EL (cell line): Measurements from ENCODE around the gene NR1H4.
"Not testable (repeated sequence)": the region's sequence is repeated elsewhere in the genome, so short reads cannot be mapped to it uniquely, and the experiment has no call there.

ENCODE experiments used
- DNase-seq: peaks from one replicate; pipeline ENCODE4 v3.0.0-alpha.2; 2016

The NR1H4 gene

DNA sequence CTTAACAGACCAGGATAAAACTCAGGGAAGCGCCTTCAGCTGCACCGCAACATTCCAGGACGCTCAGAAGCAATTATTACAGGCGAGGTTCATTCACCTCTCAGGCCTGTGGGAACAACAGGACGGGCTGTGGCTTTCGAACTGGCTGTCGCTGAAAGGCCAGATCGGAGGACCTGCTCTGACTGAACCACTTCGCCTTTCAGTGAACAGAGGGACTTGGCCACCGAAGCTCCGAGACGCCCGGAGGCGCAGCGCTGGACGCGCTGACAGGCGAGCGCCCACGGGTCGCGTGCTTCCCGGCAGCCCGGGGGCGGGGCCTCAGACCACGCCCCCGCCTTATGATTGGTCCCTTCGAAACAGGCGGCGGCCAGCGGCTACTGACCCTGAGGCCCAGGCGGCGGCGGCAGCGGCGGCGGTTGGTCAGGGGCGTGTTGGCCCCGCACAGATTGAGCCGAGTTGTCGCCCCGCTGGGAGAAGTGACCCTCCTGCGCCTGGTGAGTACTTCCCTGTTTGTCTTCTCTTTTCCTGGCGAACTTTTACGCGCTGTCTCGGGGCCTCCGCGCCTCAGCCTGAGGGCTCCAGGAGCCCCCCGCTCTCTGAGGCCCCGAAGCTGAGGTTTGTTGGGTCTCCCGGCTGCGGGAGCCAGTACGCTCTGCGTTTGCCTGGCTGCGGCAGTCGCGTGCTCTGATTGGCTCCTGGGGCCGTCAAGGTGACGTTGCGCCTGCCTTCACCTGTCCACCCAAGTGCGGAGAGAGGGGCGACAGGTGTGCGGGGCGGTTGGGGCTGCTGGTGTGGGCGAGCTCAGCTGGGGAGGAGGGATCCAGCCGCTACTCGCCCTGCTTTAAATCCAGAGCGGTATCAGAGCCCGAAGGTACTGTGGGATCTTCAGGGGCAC lies 99.9 kb downstream of the NR1H4 start, which contains the start of gene GAS2L3:
Gene GAS2L3 (plus strand): TSS at position 393 of the 895 bp plus-strand sequence. CDS start 21,221 bp downstream, outside the sequence.
- DNase-seq, result peak; percentile 89

DNA sequence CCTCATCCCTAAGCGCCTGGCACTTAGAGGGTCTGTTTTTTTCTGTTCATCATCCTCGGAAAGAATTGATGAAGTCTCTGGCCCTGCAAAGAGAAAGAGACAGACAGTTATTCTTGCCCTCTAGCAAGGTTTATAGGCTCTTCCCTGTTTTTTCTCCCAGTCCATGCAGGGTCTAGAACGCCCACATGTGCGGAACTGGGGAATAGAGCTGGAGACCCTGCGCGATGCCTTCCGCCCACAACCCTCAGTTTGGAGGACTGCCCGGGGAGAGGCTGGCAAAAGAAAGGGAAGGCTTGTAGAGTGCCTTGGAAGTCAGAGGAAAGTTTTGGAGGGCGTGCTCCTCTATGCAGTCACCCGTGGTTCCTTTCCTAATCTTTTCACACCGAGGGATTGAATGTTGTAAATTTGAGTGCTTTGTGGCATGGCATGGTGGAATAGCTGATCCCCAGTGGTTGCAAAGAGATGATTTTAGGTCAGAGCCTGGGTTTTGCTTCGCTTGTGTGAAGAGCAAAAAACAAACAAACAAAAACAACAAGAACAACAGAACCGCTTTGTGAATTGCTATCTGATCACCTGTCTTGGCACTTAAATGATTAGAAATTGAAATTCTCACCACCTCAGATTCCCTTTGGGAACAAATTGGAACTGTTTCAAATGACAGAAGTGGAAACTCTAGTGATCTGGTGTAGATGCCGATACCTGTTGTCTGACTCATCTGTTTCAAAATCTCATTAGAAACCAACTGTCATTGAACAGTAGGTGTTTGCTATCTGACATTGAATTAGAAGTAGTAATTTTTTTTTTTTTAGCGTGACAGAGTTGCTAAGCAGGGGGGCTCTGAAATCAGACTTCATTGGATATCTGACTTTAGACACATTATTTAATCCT lies 100.8 kb downstream of the NR1H4 start:
- peak; percentile 57 for DNase-seq

DNA sequence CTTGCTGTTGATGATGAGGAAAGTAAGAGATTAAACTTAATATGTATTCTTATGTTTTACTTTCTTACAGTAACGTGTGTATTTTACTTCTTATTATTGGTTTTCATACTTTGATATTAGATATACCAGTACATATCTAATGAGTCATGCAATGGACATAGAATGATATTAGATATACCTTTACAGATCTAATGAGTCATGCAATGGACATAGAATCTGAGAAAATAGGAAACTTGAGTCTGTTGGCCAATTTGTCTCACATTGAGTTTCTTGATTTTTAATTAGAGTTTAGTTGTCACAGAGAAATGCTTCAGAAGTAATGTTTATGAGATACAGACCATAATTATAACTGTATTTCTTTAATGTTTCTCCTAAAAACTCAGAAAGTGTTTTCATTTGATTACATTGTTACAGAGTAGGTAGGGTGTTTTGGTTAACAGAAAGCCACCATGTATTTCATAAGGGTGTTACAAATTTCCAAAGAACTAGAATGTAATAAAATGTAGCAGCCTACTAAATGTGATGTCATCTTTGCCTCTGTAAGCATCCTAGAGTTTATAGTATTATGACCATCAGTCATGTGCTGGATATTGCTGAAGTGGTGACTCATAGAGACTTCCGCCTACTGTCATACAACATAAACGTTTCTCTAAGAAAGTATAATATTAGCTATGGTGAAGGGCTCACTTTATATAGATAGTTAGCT lies 102.8 kb downstream of the NR1H4 start:
- DNase-seq, result peak; percentile 89

DNA sequence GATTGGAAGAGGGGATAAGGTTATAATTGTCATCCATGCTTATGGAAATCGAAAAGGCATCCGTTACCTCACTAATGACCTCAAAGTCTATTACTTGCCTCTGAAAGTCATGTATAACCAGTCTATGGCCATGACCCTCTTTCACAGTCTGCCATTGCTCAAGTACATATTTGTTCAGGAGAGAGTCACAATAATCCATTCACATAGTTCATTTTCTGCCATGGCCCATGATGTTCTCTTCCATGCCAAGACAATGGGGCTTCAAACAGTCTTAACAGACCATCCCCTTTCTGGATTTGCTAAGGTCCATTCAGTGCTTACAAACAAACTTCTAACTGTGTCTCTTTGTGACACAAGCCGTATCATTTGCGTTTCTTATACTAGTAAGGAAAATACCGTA lies 105.3 kb downstream of the NR1H4 start:
- no peak for DNase-seq

DNA sequence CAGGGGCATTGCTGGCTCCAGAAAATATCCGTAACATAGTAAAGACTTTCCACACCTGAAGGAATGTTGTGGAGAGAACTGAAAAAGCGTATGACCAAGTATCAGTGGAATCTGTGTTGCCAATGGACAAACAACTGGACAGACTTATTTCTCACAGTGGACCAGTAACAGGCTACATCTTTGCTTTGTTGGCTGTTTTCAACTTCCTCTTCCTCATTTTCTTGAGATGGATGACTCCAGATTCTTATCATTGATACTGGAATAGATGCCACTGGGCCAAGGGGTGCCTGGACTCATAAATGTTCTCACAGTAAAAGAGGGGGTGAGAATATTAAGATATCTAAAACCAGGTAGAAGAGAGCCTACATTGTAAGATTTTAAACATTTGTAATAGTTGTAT lies 106.2 kb downstream of the NR1H4 start:
- no peak for DNase-seq

DNA sequence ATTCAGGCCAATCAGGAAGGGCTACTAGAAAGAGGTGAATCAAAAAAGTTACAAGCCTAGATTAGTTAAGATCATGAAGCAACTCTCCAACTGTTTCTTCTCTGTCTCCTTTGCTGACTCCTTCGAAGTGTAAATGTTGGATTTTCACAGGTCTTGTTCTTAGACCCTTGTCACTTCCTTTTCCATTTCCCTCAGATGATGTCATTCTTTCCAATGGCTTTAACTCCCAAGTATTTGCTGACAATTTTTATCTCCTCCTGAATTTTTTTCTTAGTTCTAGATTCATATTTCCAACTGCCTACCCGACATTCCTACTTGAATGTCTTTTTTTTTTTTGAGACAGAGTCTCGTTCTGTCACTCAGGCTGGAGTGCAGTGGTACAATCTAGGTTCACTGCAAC lies 110.6 kb downstream of the NR1H4 start:
- no peak for DNase-seq

DNA sequence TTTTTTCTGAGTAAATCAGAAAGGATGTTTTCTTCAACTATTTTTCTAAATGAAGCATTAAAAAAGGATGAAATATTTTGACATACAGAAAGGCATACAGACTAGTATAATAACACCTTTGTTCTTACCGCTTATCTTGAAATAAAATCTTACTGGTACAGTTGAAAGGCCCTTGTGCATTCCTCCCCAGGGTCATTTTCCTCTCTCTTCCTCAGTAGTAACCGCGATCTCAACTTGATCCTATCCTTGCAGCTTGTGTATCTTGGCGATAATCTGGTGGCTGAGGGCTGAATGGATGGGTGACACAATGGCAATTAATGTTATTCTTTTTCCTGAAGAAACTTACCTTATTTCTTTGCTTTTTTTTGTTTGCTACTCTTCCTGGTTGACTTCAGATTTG lies 118.3 kb downstream of the NR1H4 start:
- DNase-seq, result no peak

DNA sequence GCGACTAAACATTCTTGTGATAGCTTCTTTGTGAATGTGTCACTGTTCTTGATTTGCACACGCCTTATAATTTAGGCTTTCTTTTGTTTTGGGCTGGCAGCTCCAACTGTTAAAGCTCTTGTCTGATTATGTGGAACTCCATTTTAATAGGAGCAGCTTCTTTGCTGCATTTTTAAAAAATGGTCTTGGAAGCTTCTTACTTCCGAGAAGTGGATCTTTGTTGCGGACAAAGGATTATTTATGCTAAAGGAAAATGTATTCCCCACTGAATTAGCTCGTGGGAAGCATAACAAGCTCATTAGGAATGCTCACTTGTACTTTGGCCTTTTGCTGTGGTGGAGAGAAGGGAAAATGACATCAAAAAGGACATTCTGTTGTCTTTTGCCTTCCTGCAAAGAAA lies 119.8 kb downstream of the NR1H4 start:
- peak; percentile 32 for DNase-seq

DNA sequence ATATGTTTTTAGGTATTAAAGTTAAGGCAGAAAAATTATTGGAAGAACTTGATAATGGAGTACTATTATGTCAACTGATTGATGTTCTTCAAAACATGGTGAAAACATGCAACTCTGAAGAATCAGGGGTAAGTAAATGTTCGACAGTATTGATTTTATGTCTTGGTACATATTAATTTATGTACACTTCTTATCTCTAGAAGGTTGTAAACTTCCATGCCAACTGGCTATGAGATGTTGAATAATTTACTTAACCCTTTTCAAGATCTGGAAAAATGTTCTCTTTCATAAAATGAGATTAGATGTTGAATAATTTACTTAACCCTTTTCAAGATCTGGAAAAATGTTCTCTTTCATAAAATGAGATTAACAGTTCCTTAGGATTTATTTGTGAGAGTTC lies 128.0 kb downstream of the NR1H4 start:
- DNase-seq, result no peak

DNA sequence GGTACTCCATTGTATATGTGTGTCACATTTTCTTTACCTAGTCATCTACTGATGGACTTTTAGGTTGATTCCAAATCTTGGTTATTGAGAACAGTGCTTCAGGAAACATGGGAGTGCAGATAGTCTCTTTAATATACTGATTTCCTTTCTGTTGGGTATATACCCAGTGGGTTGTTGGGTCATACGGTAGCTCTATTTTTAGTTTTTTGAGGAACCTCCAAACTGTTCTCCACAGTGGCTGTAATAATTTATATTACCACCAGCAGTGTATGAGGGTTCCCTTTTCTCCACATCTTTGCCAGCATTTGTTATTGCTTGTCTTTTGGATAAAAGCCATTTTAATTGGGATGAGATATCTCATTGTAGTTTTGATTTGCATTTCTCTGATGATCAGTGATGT lies 129.3 kb downstream of the NR1H4 start:
- DNase-seq, result not testable (repeated sequence)

DNA sequence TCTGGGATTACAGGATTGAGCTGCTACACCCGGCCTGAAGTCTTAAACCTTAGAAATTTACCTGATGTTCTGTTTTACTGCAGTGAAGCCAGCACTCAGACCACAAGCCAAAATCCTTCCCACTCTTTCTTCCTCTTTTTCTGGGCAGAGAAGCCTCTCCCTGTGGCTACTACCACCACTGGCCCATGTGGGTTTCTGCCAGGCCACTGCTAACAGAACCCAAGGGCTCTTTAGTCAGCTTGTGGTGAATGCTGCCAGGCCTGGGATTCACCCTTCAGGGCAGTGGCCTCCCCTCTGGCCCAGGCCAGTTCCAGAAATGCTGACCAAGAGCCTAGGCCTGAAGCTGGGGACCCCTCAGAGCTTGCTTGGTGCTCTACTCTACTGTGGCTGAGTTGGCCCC lies 135.1 kb downstream of the NR1H4 start:
- DNase-seq, result no peak

DNA sequence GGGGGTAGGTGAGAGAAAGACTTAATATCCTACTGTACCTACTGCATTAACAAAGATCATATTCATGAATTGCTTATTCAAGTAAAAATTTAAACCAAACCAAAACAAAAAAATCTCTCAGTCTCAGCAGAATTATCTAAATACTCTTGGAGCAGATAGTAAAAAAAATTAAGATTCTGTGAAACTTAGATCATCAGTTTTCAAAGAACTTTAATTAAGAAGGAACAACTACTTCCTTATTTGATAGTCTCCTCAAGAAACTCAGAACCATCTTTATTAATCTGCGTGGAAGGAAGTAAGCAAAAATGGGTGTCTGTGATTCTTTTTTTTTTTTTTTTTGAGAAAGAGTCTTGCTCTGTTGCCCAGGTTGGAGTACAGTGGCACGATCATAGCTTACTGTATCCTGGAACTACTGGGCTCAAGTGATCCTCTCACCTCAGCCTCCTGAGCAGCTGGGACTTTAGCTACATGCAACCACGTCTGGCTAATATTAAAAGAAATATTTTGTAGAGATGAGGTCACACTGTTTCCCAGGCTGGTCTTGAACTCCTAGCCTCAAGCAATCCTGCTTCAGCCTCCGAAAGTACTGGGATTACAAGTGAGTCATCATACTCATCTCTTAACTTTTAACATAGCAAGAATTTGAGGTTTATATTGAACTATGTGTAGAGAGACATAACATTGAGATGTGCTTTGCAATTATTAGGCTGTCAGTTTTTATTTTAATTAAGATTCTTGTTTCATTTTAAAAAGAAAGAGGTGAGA lies 137.2 kb downstream of the NR1H4 start:
- DNase-seq, result peak; percentile 68

DNA sequence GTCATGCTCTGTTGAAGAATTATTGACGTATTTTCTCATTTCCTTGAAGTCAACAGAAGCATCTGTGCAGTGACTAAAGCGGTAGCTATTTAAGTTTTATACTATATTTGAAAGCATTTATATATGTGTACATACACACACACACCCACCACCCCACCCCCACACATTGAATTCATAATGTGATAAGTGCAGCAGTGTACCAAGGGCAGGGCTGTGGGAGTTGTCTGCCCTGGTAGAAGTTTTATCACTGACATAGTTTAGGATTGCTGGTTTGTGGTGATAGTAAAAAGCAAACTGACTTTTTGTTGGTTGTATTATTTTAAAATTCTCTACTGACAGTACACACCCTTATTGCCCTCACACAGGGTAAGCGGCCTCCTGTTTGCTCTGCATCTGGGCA lies 138.9 kb downstream of the NR1H4 start:
- no peak for DNase-seq
